Endometrial microvascular endothelial cells (primary cell): Measurements from ENCODE around the gene ZNF345. TPM values are rescaled to one million over a fixed set of nuclear protein-coding genes. Genes with fewer than 3 reads are reported as not detected.

Experiments used
- in situ Hi-C: cut with HindIII; loops from 2 replicates; pipeline ENCODE4 v1.10.0; 2017; ENCODE audit warnings: low sequenced_read_pairs, low pct_unique_long_range_greater_than_20kb; ENCODE audit errors: inconsistent ontology term
- total RNA-seq: library from RNA; depleted of rRNA; stranded (reverse); fragments of >200 nt; gene quantifications from one replicate; pipeline ENCODE4 v1.2.3, GENCODE V29; 2015; ENCODE audit errors: inconsistent ontology term

ZNF345 gene
- total RNA-seq, 1 donor from 2014 or later, result 1.4 TPM

- in situ Hi-C loops, result no loop called here
These were observed 65.5 kb downstream of the ZNF345 start, which contains the start of the genes ZNF568 and ZNF829 for GRCh38 chr19:36915992-36916830. Gene ZNF568 (plus strand): TSS chr19:36916332. CDS start chr19:36922771, 6,439 bp downstream. Gene ZNF829 (minus strand): TSS chr19:36916291. CDS start chr19:36915167, 1,124 bp downstream.

GRCh38 chr19:36916991-36917390 is 66.3 kb downstream of the ZNF345 start:
- in situ Hi-C loops, result no loop called here

DNA sequence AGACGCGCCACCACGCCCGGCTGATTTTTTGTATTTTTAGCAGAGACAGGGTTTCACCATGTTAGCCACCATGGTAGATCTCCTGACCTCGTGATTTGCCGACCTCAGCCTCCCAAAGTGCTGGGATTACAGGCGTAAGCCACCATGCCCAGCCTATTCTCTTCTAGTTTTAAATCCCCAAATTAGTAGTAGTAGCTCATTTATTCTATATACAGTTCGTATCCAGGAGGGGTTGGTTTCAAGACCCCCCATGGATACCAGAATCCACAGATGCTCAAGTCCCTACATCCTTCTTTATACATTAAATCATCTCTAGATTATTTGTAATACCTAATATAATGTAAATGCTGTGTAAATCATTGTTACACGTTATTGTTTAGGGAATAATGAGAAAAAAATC is 67.4 kb downstream of the ZNF345 start:
- in situ Hi-C loops, result no loop called here

Other genes starting within 250 kb of the ZNF345 start
- gene ZNF382, start 245.6 kb upstream of the ZNF345 start, total RNA-seq, result 1.3 TPM
- 23.2 TPM for gene ZNF461, start 184.0 kb upstream of the ZNF345 start, total RNA-seq
- gene ZNF567, start 163.3 kb upstream of the ZNF345 start, total RNA-seq, result 5.5 TPM
- gene ZNF850, start 78.1 kb upstream of the ZNF345 start, total RNA-seq, result 0.84 TPM
- gene ZNF790, start 12.5 kb upstream of the ZNF345 start, total RNA-seq, result 5.2 TPM
- 2.1 TPM for gene ZNF829, start 65.4 kb downstream of the ZNF345 start, total RNA-seq
- 2.5 TPM for gene ZNF568, start 65.5 kb downstream of the ZNF345 start, total RNA-seq
- gene ZNF420, start 227.6 kb downstream of the ZNF345 start, total RNA-seq, result 2.0 TPM